Heart left ventricle (tissue), 13 donors: ENCODE results near the gene TSC2.
"Not testable (repeated sequence)": the region's sequence is repeated elsewhere in the genome, so short reads cannot be mapped to it uniquely, and the experiment has no call there.

ENCODE experiments used
- CTCF ChIP-seq, 12 donors: fragments of 200-600 bp; sonication (generic) in 4 of 12; IDR thresholded peaks; one replicate each; pipeline versions ENCODE4 v1.5.0 to v1.8.0; 2018 to 2022; ENCODE audit warnings: antibody characterized with exemption in 12 of 12, mild to moderate bottlenecking in 5 of 12
- POLR2A ChIP-seq, 2 donors: fragments of 450-650 bp; IDR thresholded peaks; one replicate each; pipeline ENCODE4 v1.6.1; 2017; ENCODE audit warnings: antibody characterized with exemption in 2 of 2, mild to moderate bottlenecking in 2 of 2, moderate library complexity in 2 of 2
- donor health status: ischemic (EF 13 %, LVEDD 7.1; RV severe dilation, severe dysfunction).
- donor health status: DM: no; HTN: yes; CAD: no.
- donor health status: DM: no; HTN: no; CAD: no.
- donor health status: ischemic (EF 25% LVEDD 6.9; RV normal size, moderate dysfunction).
- donor health status: ischemic (EF 25% LVEDD 5.7; RV mildly dilated, moderate dysfunction).
- donor health status: ischemic (EF 35%, LVEDD 5.7; RV mildly dilated, moderate dysfunction).
- donor health status: nonischemic (EF 11% LVEDD 7.7; RV severe dilation, severe dysfunction).
- donor health status: DM: yes; HTN: yes; CAD: no.
- donor health status: PGD.
- donor health status: ischemic (EF 29% LVEDD 5.4; RV normal size, mild dysfunction).
- donor health status: nonischemic (EF 23%, LVEDD 6.1; RV moderate dilation, normal function).

GRCh38 chr16:2105769-2106168, 58.0 kb downstream of the TSC2 start:
- TF ChIP-seq POLR2A, CTCF (IDR thresholded peaks at IDR 0.05): not testable (repeated sequence)
